Natural killer cell (primary cell): ENCODE measurements around the gene CDH19. TPM values are rescaled to one million over a fixed set of nuclear protein-coding genes. Genes with fewer than 3 reads are reported as not detected.

Experiments
- ATAC-seq, 3 donors: fragments of 150-1000 bp in 2 of 3; fragments of 200-7000 bp in 1 of 3; cut with Tn5 transposase; 1 replicate in 1 of 3; 2 replicates in 2 of 3; pipeline ENCODE4 v1.10.0; 2021; ENCODE audit warnings: mild to moderate bottlenecking in 2 of 3, moderate library complexity in 2 of 3
- DNase-seq, 2 donors: peaks; one replicate each; pipeline versions ENCODE4 v3.0.0 to v3.0.0-alpha.2; 2013 to 2021; ENCODE audit warnings: mixed read lengths in 1 of 2
- H3K27ac ChIP-seq: one replicate; pipeline ENCODE4 v1.5.1; 2013; ENCODE audit warnings: mild to moderate bottlenecking, low read length
- H3K27me3 ChIP-seq: one replicate; pipeline ENCODE4 v1.6.1; 2013; ENCODE audit warnings: low read length; ENCODE audit not compliant: control insufficient read depth, insufficient read depth
- H3K36me3 ChIP-seq: one replicate; pipeline ENCODE4 v1.6.1; 2013; ENCODE audit warnings: low read length; ENCODE audit not compliant: control insufficient read depth, insufficient read depth
- H3K4me1 ChIP-seq: one replicate; pipeline ENCODE4 v1.6.1; 2013; ENCODE audit warnings: low read length; ENCODE audit not compliant: control insufficient read depth, insufficient read depth
- H3K4me3 ChIP-seq: one replicate; pipeline ENCODE4 v1.5.1; 2013; ENCODE audit warnings: low read length
- H3K9me3 ChIP-seq: one replicate; pipeline ENCODE4 v1.6.1; 2013; ENCODE audit warnings: low read length; ENCODE audit not compliant: control insufficient read depth, insufficient read depth
- H3K27ac Mint-ChIP-seq, 2 donors: one replicate each; pipeline ENCODE4 v1.8.0; 2022; ENCODE audit warnings: mild to moderate bottlenecking in 2 of 2, mixed read lengths in 2 of 2, moderate library complexity in 1 of 2
- H3K27me3 Mint-ChIP-seq, 2 donors: one replicate each; pipeline ENCODE4 v1.8.0; 2022; ENCODE audit warnings: low read depth in 2 of 2, mixed read lengths in 2 of 2
- H3K36me3 Mint-ChIP-seq: one replicate; pipeline ENCODE4 v1.8.0; 2022; ENCODE audit warnings: mixed read lengths
- H3K4me1 Mint-ChIP-seq, 2 donors: one replicate each; pipeline ENCODE4 v1.8.0; 2022; ENCODE audit warnings: mixed read lengths in 2 of 2
- H3K4me3 Mint-ChIP-seq: one replicate; pipeline ENCODE4 v1.8.0; 2022; ENCODE audit warnings: mild to moderate bottlenecking, moderate library complexity, mixed read lengths
- H3K9me3 Mint-ChIP-seq, 2 donors: one replicate each; pipeline ENCODE4 v1.8.0; 2022; ENCODE audit warnings: mixed read lengths in 2 of 2
- CTCF ChIP-seq: fragments of 200-600 bp; IDR thresholded peaks from one replicate; pipeline ENCODE4 v1.8.0; 2022; ENCODE audit warnings: antibody characterized with exemption
- WGBS: methylation state at CpG from one replicate; pipeline ENCODE4 v1.1.7; 2013; ENCODE audit warnings: missing lambda C conversion rate; ENCODE audit not compliant: insufficient coverage; 5-methylcytosine and 5-hydroxymethylcytosine counted together
- intact Hi-C: fragments of 100-400 bp; cut with micrococcal nuclease; formaldehyde crosslinking; loops from one replicate; pipeline ENCODE4 v1.14.2; 2022
- total RNA-seq, 4 donors: library from RNA; stranded (reverse); fragments of 120-200 nt in 1 of 4; gene quantifications; one replicate each; pipeline versions ENCODE4 v1.2.3 to v1.2.4, GENCODE V29; 2013 to 2022

Gene CDH19, protein sequence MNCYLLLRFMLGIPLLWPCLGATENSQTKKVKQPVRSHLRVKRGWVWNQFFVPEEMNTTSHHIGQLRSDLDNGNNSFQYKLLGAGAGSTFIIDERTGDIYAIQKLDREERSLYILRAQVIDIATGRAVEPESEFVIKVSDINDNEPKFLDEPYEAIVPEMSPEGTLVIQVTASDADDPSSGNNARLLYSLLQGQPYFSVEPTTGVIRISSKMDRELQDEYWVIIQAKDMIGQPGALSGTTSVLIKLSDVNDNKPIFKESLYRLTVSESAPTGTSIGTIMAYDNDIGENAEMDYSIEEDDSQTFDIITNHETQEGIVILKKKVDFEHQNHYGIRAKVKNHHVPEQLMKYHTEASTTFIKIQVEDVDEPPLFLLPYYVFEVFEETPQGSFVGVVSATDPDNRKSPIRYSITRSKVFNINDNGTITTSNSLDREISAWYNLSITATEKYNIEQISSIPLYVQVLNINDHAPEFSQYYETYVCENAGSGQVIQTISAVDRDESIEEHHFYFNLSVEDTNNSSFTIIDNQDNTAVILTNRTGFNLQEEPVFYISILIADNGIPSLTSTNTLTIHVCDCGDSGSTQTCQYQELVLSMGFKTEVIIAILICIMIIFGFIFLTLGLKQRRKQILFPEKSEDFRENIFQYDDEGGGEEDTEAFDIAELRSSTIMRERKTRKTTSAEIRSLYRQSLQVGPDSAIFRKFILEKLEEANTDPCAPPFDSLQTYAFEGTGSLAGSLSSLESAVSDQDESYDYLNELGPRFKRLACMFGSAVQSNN
- total RNA-seq, result not detected
- total RNA-seq (2013), result not detected

GRCh38 chr18:66603941-66604627, at the start of gene CDH19:
TSS of gene CDH19 (minus strand) at chr18:66604090. CDS start at chr18:66572204, 31,886 bp downstream.
- Histone ChIP-seq H3K36me3 (no peaks in the 10 kb centered on the region), H3K27ac (no peak within 1 kb of the TSS), H3K27me3 (no peaks in the 10 kb centered on the region), H3K9me3 (no peaks in the 10 kb centered on the region), H3K4me3 (no peak within 1 kb of the TSS), H3K4me1 (no peaks in the 10 kb centered on the region)
- TF ChIP-seq CTCF, result no peak
- H3K4me1 Mint-ChIP-seq, result no peaks in the 10 kb centered on the region
- H3K27ac Mint-ChIP-seq, result no peak within 1 kb of the TSS
- ATAC-seq (no peak), DNase-seq (no peak)
- H3K9me3 Mint-ChIP-seq, result peaks cover 2 to 3% of the 10 kb centered on the region in 2 donors
- H3K36me3 Mint-ChIP-seq, result no peaks in the 10 kb centered on the region
- intact Hi-C loops, result no loop called here
- no peaks in the 10 kb centered on the region for H3K27me3 Mint-ChIP-seq
- 92% methylated on average over 7 of the region's 9 CpGs for WGBS
- no peak within 1 kb of the TSS for H3K4me3 Mint-ChIP-seq

GRCh38 chr18:66647671-66648070, 43.8 kb upstream of the CDH19 start:
- Mint-ChIP-seq H3K9me3 (peaks cover 19 to 40% of the 10 kb centered on the region in 2 donors), H3K27ac (no peak overlapping the region), H3K36me3 (no peaks in the 10 kb centered on the region), H3K4me3 (no peak overlapping the region), H3K4me1 (no peaks in the 10 kb centered on the region), H3K27me3 (no peaks in the 10 kb centered on the region)
- Histone ChIP-seq H3K4me3 (no peak overlapping the region), H3K27me3 (no peaks in the 10 kb centered on the region), H3K4me1 (no peaks in the 10 kb centered on the region), H3K36me3 (no peaks in the 10 kb centered on the region), H3K27ac (no peak overlapping the region), H3K9me3 (peaks cover 1% of the 10 kb centered on the region)
- intact Hi-C loops, result no loop called here
- DNase-seq (no peak), ATAC-seq (no peak)
- no peak for TF ChIP-seq CTCF
- WGBS, result no CpG with 5 or more reads among the region's 1 CpG

DNA sequence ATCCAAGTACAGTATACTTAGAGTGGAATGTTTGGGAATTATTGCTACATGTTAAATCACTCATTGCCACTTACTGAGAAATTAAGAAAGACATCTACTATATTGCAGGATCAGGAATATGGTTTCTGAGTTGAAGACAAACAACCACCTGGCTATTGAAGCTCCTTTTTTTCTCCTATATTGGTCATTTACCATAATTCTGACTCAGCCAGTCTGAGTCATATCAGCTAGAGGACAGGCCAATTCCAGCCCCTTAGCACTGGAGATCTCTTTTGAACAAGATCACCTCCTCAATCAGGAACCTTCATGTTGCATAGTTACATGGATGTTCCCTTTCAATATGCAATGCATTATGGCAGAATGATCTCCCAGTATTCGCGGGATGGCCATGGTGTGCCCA, 42.7 kb upstream of the CDH19 start:
- no peak overlapping the region for H3K4me3 ChIP-seq
- Mint-ChIP-seq H3K9me3 (peaks cover 16 to 35% of the 10 kb centered on the region in 2 donors), H3K4me1 (no peaks in the 10 kb centered on the region), H3K27me3 (no peaks in the 10 kb centered on the region), H3K27ac (no peak overlapping the region), H3K36me3 (no peaks in the 10 kb centered on the region), H3K4me3 (no peak overlapping the region)
- TF ChIP-seq CTCF, result no peak
- H3K27ac ChIP-seq, result no peak overlapping the region
- ATAC-seq (no peak), DNase-seq (no peak)
- no peaks in the 10 kb centered on the region for H3K36me3 ChIP-seq
- intact Hi-C loops, result no loop called here
- no peaks in the 10 kb centered on the region for H3K9me3 ChIP-seq
- H3K4me1 ChIP-seq, result no peaks in the 10 kb centered on the region
- 100% methylated on average over 2 of the region's 2 CpGs for WGBS
- no peaks in the 10 kb centered on the region for H3K27me3 ChIP-seq
